A673 (cell line): ENCODE data around the gene PLCB4. TPM values are rescaled to one million over a fixed set of nuclear protein-coding genes. Genes with fewer than 3 reads are reported as not detected.

ENCODE experiments used
- BruUV-seq: library from RNA; stranded (reverse); fragments of 400-500 nt; replicated peaks from 2 replicates; lab custom pipeline; 2021; lab: Mats Ljungman, UMichigan
- CTCF ChIA-PET: fragments of 300-600 bp; sonication (Branson Sonifier 250); formaldehyde crosslinking; loops from one replicate; lab custom pipeline; 2022; ENCODE audit warnings: antibody characterized with exemption; lab: Charles Lee
- POLR2A ChIA-PET: fragments of 300-600 bp; sonication (Branson Sonifier 250); formaldehyde crosslinking; loops from one replicate; lab custom pipeline; 2022; ENCODE audit warnings: antibody characterized with exemption; ENCODE audit not compliant: low non-redundant PET; lab: Charles Lee
- DNase-seq: peaks from one replicate; pipeline ENCODE4 v3.0.0-alpha.2; 2015; ENCODE audit warnings: low spot score
- H3K27ac ChIP-seq: fragments of 200-600 bp; sonication (generic); 2 replicates; pipeline ENCODE4 v1.5.1; 2016; ENCODE audit warnings: mixed run types, low read depth, mild to moderate bottlenecking, mixed read lengths, antibody characterized with exemption, low read length; ENCODE audit not compliant: poor library complexity, severe bottlenecking
- H3K27me3 ChIP-seq: fragments of 200-600 bp; sonication (generic); replicated peaks from 2 replicates; pipeline ENCODE4 v1.6.1; 2017; ENCODE audit warnings: mixed run types, low read depth, mild to moderate bottlenecking, mixed read lengths, antibody characterized with exemption, low read length; ENCODE audit not compliant: insufficient read depth, poor library complexity
- H3K36me3 ChIP-seq: fragments of 200-600 bp; sonication (generic); 2 replicates; pipeline ENCODE4 v1.6.1; 2016; ENCODE audit warnings: mixed run types, mild to moderate bottlenecking, mixed read lengths, antibody characterized with exemption, low read length; ENCODE audit not compliant: insufficient read depth, poor library complexity, severe bottlenecking
- H3K4me1 ChIP-seq: fragments of 200-600 bp; sonication (generic); 2 replicates; pipeline ENCODE4 v1.6.1; 2017; ENCODE audit warnings: mixed run types, mild to moderate bottlenecking, mixed read lengths, antibody characterized with exemption, low read length; ENCODE audit not compliant: insufficient read depth, poor library complexity, severe bottlenecking
- H3K4me3 ChIP-seq: fragments of 200-600 bp; sonication (generic); 2 replicates; pipeline ENCODE4 v1.5.1; 2016; ENCODE audit warnings: low read depth, mixed run types, mild to moderate bottlenecking, mixed read lengths, low read length; ENCODE audit not compliant: poor library complexity, severe bottlenecking
- H3K9me3 ChIP-seq: fragments of 200-600 bp; sonication (generic); 2 replicates; pipeline ENCODE4 v1.6.1; 2016; ENCODE audit warnings: mixed run types, low read depth, mild to moderate bottlenecking, mixed read lengths, antibody characterized with exemption, low read length; ENCODE audit not compliant: poor library complexity, severe bottlenecking
- EZH2 ChIP-seq: fragments of 200-600 bp; sonication (generic); IDR thresholded peaks from 2 replicates; pipeline ENCODE4 v1.6.1; 2017; ENCODE audit warnings: borderline replicate concordance, low read depth, mild to moderate bottlenecking, mixed read lengths, antibody characterized with exemption, low read length; ENCODE audit not compliant: poor library complexity, severe bottlenecking
- intact Hi-C: fragments of 100-400 bp; cut with micrococcal nuclease; formaldehyde crosslinking; loops from one replicate; pipeline ENCODE4 v1.10.0; 2022; ENCODE audit not compliant: unreplicated experiment
- total RNA-seq: library from RNA; stranded (reverse); gene quantifications from 2 replicates; pipeline ENCODE4 v1.2.3, GENCODE V29; 2021
- TF ChIP-seq, protein P1 (sequence below): fragments of 300-800, 200-600 bp; sonication (generic); conservative IDR thresholded peaks from 2 replicates; pipeline ENCODE4 v1.5.1; 2017; ENCODE audit warnings: low read depth, mild to moderate bottlenecking, antibody characterized with exemption, low read length, moderate library complexity, mixed read lengths

The PLCB4 gene
- total RNA-seq, 1 experiment from 2014 or later: 6.2 TPM

DNA sequence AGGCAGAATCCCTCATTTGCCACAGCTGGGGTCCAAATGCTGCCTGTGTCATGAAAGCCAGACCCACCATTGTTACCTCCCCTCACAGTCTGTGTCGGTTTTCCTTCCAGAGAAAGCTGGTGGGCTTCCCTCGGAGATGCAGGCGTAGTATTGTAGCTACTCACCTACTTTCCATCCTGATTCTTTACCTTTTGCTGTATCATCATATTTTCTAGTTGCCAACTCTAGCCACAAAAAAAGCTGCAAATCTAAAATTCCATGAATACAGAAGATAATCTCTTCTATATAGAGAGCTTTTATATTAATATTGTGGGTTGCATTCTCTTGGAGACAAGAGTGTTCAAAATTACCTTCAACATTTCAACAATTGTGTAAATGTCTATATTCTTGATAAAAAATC is 347.5 kb downstream of the PLCB4 start:
- no TSS peak for BruUV-seq
- no peaks in the 10 kb centered on the region for H3K36me3 ChIP-seq
- intact Hi-C loops: no loop called here

DNA sequence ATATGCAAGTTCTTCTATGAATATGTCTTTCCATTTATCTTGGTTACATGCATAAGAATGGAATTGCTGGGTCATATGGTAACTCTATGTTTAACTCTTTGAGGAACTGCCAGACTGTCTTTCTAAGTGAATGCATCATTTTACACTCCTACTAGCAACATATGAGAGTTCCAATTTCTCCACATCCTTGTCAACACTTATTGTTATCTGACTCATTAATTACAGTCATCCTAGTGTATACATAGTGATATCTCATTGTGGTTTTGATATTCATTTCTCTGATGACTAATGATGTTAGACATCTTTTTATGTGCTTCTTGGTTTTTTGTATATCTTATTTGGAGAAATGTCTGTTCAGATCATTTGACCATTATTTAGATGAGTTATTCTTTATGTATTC is 348.8 kb downstream of the PLCB4 start:
- Histone ChIP-seq H3K27ac (no peak overlapping the region), H3K4me1 (no peaks in the 10 kb centered on the region), H3K4me3 (no peak overlapping the region), H3K36me3 (no peaks in the 10 kb centered on the region), H3K27me3 (no peaks in the 10 kb centered on the region), H3K9me3 (no peaks in the 10 kb centered on the region)
- TF ChIP-seq, protein P1, sequence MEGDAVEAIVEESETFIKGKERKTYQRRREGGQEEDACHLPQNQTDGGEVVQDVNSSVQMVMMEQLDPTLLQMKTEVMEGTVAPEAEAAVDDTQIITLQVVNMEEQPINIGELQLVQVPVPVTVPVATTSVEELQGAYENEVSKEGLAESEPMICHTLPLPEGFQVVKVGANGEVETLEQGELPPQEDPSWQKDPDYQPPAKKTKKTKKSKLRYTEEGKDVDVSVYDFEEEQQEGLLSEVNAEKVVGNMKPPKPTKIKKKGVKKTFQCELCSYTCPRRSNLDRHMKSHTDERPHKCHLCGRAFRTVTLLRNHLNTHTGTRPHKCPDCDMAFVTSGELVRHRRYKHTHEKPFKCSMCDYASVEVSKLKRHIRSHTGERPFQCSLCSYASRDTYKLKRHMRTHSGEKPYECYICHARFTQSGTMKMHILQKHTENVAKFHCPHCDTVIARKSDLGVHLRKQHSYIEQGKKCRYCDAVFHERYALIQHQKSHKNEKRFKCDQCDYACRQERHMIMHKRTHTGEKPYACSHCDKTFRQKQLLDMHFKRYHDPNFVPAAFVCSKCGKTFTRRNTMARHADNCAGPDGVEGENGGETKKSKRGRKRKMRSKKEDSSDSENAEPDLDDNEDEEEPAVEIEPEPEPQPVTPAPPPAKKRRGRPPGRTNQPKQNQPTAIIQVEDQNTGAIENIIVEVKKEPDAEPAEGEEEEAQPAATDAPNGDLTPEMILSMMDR: no peak
- no peak for TF ChIP-seq EZH2
- intact Hi-C loops: no loop called here
- no TSS peak for BruUV-seq
- ChIA-PET CTCF (no interaction called here), POLR2A (no interaction called here)
- no peak for DNase-seq

More for the DNA sequence above, 347.5 kb downstream of the PLCB4 start:
- ChIA-PET CTCF (no interaction called here), POLR2A (no interaction called here)
- Histone ChIP-seq H3K4me1 (no peaks in the 10 kb centered on the region), H3K27me3 (no peaks in the 10 kb centered on the region), H3K9me3 (no peaks in the 10 kb centered on the region), H3K4me3 (no peak overlapping the region), H3K27ac (no peak overlapping the region)
- TF ChIP-seq, protein P1: no peak
- TF ChIP-seq EZH2: no peak
- no peak for DNase-seq

DNA sequence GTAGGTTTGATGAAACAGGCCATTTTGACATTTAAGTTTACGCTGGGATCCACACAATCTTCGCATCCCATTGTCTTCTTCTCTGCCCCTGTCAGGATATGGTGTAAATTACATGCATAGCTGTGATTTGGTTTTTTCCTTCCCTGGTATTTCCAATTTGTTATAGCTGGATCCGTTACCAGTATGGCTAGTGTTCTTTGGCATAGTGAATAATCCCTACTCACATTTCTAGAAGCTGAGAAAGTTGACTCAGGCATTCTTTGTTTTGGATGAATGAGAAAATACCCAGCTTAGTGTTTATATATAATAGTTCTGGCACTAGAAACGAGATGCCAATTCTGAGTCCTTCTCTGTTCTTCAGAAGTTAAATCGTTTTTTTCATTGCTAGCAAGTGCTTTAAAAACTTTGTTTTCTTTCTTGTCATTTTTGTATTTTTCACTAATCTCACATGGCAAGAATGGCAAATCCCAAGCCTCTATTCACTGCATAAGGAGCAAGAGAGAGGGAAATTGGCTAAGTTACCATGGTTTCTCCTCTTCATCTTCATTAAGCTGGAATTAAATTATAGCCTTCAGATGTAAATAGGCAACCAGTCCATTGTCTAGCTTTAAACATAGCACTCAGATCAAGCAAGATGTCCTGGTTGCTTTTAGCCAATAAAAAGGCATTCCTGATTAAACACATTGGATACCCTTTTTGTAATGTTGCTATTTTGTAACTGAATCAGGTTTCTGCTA is 353.6 kb downstream of the PLCB4 start:
- H3K27ac ChIP-seq: no peak overlapping the region
- H3K36me3 ChIP-seq: no peaks in the 10 kb centered on the region
- H3K9me3 ChIP-seq: no peaks in the 10 kb centered on the region
- ChIA-PET CTCF (interaction anchor here (0.5 kb wide), 1 partner anchor 1004 kb away, joined by 3 read pairs; no protein-coding TSS in a partner anchor), POLR2A (no interaction called here)
- no peak for DNase-seq
- BruUV-seq: no TSS peak
- no peaks in the 10 kb centered on the region for H3K27me3 ChIP-seq
- no peak for TF ChIP-seq EZH2
- TF ChIP-seq, protein P1: no peak
- no peak overlapping the region for H3K4me3 ChIP-seq
- intact Hi-C loops: no loop called here
- no peaks in the 10 kb centered on the region for H3K4me1 ChIP-seq
